G401 (cell line): ENCODE results near the gene QRICH1. TPM values are rescaled to one million over a fixed set of nuclear protein-coding genes. Genes with fewer than 3 reads are reported as not detected.

ENCODE experiments used
- DNase-seq: peaks from one replicate; pipeline ENCODE4 v3.0.0-alpha.2; 2015; ENCODE audit warnings: low spot score
- in situ Hi-C: cut with HindIII; loops from 2 replicates; pipeline ENCODE4 v1.10.0; 2016; ENCODE audit warnings: low sequenced_read_pairs, mixed read lengths
- total RNA-seq: library from RNA; depleted of rRNA; stranded (reverse); fragments of >200 nt; shearing (Covaris generic); gene quantifications from 2 replicates; pipeline ENCODE4 v1.2.3, GENCODE V29; 2014; rRNA removed

Gene QRICH1
- total RNA-seq, 1 experiment from 2014 or later = 168 TPM

DNA sequence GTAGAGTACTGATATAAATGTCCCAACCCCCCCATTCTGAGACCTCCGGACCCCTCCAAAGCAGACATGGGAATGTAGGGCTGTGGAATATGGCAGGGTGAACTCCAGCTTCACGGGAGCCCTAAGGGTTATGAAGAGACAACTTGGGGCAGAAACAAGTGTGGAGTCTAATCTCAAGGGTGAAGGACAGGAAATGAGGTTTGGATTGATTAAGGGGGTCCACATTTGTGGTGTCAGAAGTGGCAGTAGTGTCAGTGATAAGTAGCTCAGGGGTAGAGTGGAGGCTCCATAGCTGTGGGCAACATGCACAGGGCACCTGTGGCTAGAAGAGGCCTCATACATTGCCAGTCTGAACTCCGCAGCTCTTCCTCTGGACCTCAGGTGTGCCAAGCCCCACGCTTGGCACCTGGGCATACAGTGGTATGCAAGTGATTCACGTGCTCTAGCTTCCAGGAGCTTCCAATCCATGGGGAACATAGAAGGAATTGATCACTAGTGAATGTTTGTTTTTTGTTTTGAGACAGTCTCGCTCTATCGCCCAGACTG is 108.0 kb downstream of the QRICH1 start:
- no peak for DNase-seq
- in situ Hi-C loops = no loop called here

DNA sequence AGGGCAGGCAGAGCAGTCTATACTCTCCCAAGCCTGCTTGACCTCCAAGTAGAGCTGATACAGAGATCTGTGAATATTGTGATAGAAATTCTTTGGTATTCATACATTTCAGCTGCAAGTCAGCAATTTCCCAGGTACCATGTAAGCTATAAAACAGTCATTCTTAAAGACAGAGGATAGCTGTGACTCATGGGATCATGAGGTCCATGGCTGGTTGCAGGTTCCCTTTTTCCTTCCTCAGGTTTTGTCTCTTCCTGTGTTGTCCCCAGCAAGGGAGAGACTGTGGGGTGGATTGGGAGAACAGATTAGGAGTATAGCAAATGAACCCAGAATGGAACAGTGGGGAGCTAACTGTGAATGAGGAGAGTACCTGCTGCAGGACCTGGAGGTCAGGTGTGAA is 109.2 kb downstream of the QRICH1 start:
- in situ Hi-C loops = no loop called here
- DNase-seq = no peak

DNA sequence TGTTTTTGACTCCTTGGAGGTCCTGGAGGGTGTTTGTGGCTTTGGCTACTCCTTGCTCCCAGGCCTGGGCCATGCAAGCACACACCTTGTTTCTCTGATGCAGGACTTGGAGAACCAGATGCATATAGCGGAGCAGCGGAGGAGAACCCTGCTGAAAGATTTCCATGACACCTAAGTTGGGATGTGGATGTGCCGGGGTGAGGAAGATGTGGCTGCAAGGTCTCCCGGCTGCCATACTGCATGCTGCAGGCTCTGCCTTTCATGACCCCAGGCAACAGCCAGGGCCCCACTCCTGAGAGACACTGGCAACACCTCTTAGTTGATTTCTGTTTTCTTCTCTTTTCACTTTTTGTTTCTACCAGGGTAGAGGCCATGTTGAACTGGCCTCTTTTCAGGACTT is 110.8 kb downstream of the QRICH1 start:
- no peak for DNase-seq
- in situ Hi-C loops = no loop called here

DNA sequence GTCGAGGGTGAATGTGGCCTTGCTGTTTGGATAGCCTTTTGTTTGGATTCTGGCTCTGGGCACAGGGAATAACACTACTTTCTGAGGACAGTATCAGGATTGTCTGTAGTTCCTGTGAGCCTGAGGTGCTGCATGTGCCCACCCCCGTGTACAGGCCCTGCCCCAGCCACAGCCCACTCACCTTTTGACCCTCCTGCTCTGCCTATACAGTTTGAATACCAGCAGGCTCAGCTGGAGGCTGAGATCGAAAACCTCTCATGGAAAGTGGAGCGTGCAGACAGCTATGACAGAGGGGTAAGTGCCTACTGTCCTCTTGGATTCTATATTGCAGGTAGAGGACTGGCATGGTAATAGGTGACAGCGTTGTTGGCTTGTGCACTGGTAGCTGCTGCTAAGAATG is 111.2 kb downstream of the QRICH1 start:
- in situ Hi-C loops = no loop called here

DNA sequence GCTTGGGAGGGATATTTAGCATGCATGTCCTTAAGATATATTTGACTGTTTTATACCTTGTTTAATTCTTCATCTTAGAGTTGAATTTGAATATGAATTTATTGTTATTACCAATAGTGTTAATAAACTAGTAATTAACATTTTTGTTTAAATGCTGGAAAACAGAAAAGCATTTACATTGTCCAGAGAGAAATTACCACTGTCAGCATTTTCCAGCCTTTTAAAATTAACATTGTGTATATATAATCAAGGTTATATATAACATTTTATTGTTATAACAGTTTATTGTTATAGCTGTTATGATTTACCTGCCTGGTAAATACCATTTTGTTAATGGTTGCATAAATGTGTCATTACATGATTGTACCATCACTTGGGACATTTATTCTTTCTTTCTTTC is 111.9 kb downstream of the QRICH1 start:
- no peak for DNase-seq
- in situ Hi-C loops = no loop called here

More for the DNA sequence above, 111.2 kb downstream of the QRICH1 start:
- DNase-seq = no peak

DNA sequence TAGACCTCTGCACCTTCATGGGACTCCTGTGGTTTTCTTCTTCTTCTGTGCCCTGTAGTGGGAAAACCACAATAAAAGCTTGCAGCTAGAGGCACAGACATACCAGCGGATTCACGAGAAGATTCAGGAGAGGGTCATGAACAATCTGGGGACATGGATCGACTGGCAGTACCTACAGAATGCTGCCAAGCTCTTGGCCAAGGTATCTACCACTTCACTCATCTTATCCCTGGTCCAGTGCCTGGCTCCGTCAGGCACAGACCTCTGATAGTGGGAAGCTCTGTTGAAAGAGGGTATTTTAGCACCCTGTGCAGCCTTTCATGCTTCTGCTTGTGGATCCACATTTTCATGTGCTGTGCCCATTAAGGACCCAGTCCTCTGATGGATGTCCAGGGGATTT is 113.6 kb downstream of the QRICH1 start:
- in situ Hi-C loops = no loop called here
- no peak for DNase-seq

Other genes starting within 250 kb of the QRICH1 start
- gene PRKAR2A, start 246.2 kb downstream of the QRICH1 start, total RNA-seq = 10.8 and 16.7 TPM in 2 replicates
- gene SLC25A20, start 195.2 kb downstream of the QRICH1 start, total RNA-seq = 16.0 and 30.1 TPM in 2 replicates
- 165 and 178 TPM in 2 replicates for gene ARIH2, start 175.2 kb downstream of the QRICH1 start, total RNA-seq
- gene P4HTM, start 103.8 kb downstream of the QRICH1 start, total RNA-seq = 0.03 TPM in 1 of 2 replicates, not detected in the other
- gene WDR6, start 86.7 kb downstream of the QRICH1 start, total RNA-seq = 154 and 164 TPM in 2 replicates
- 49.6 and 62.8 TPM in 2 replicates for gene DALRD3, start 75.5 kb downstream of the QRICH1 start, total RNA-seq
- 90.8 and 109 TPM in 2 replicates for gene NDUFAF3, start 72.0 kb downstream of the QRICH1 start, total RNA-seq
- 248 and 315 TPM in 2 replicates for gene IMPDH2, start 64.7 kb downstream of the QRICH1 start, total RNA-seq
- 274 and 325 TPM in 2 replicates for gene QARS1, start 10.7 kb upstream of the QRICH1 start, total RNA-seq
- 46.1 and 46.5 TPM in 2 replicates for gene USP19, start 26.8 kb upstream of the QRICH1 start, total RNA-seq
- gene LAMB2, start 39.0 kb upstream of the QRICH1 start, total RNA-seq = 175 and 318 TPM in 2 replicates
- gene CCDC71, start 72.3 kb upstream of the QRICH1 start, total RNA-seq = 60.1 and 69.5 TPM in 2 replicates
- 20.0 and 30.9 TPM in 2 replicates for gene KLHDC8B, start 77.5 kb upstream of the QRICH1 start, total RNA-seq
- gene C3orf62, start 183.2 kb upstream of the QRICH1 start, total RNA-seq = 0.31 and 1.7 TPM in 2 replicates
- gene USP4, start 246.0 kb upstream of the QRICH1 start, total RNA-seq = 21.6 and 25.3 TPM in 2 replicates